GM21423 (cell line): ENCODE data around the gene GLT8D2.
"Not testable (repeated sequence)": the region's sequence is repeated elsewhere in the genome, so short reads cannot be mapped to it uniquely, and the experiment has no call there.

Experiments
- ATAC-seq: cut with Tn5 transposase; IDR thresholded peaks from one replicate; pipeline ENCODE4 v1.9.1; 2021; ENCODE audit warnings: mild to moderate bottlenecking, moderate library complexity; ENCODE audit not compliant: unreplicated experiment

GLT8D2 gene

GRCh38 chr12:104054681-104055346 lies 4.8 kb upstream of the GLT8D2 start:
- no peak for ATAC-seq

- no peak for ATAC-seq
These were observed 449 bp upstream of the GLT8D2 start for GRCh38 chr12:104050436-104050835.

- ATAC-seq: no peak
These were observed 597 bp downstream of the GLT8D2 start for GRCh38 chr12:104049278-104049902.

GRCh38 chr12:104048811-104049210 lies 1.2 kb downstream of the GLT8D2 start:
- no peak for ATAC-seq

GRCh38 chr12:104048162-104048561 lies 1.8 kb downstream of the GLT8D2 start:
- no peak for ATAC-seq

- no peak for ATAC-seq
These were observed 3.7 kb downstream of the GLT8D2 start for GRCh38 chr12:104046306-104046705.

- ATAC-seq: no peak
These were observed 5.8 kb downstream of the GLT8D2 start for GRCh38 chr12:104044158-104044557.

GRCh38 chr12:104042580-104042979 lies 7.4 kb downstream of the GLT8D2 start:
- no peak for ATAC-seq

GRCh38 chr12:104039769-104040168 lies 10.2 kb downstream of the GLT8D2 start:
- ATAC-seq: not testable (repeated sequence)

GRCh38 chr12:104036143-104036542 lies 13.8 kb downstream of the GLT8D2 start:
- not testable (repeated sequence) for ATAC-seq

- not testable (repeated sequence) for ATAC-seq
These were observed 19.4 kb downstream of the GLT8D2 start for GRCh38 chr12:104030596-104030995.

- ATAC-seq: no peak
These were observed 23.0 kb downstream of the GLT8D2 start for GRCh38 chr12:104026841-104027599.

GRCh38 chr12:104025771-104026170 lies 24.2 kb downstream of the GLT8D2 start:
- ATAC-seq: no peak

GRCh38 chr12:104024348-104024747 lies 25.6 kb downstream of the GLT8D2 start:
- ATAC-seq: no peak

- no peak for ATAC-seq
These were observed 26.3 kb downstream of the GLT8D2 start for GRCh38 chr12:104023710-104024109.

GRCh38 chr12:104022786-104023185 lies 27.2 kb downstream of the GLT8D2 start:
- no peak for ATAC-seq

GRCh38 chr12:104021862-104022261 lies 28.1 kb downstream of the GLT8D2 start:
- ATAC-seq: not testable (repeated sequence)

GRCh38 chr12:104012331-104012730 lies 37.7 kb downstream of the GLT8D2 start:
- ATAC-seq: no peak

- no peak for ATAC-seq
These were observed 38.7 kb downstream of the GLT8D2 start for GRCh38 chr12:104011253-104011652.

GRCh38 chr12:104010606-104011169 lies 39.3 kb downstream of the GLT8D2 start:
- no peak for ATAC-seq

- ATAC-seq: no peak
These were observed 39.9 kb downstream of the GLT8D2 start for GRCh38 chr12:104010121-104010520.

GRCh38 chr12:104006929-104007328 lies 43.1 kb downstream of the GLT8D2 start:
- no peak for ATAC-seq
